ENCODE results near the gene CALCOCO1.

DNA sequence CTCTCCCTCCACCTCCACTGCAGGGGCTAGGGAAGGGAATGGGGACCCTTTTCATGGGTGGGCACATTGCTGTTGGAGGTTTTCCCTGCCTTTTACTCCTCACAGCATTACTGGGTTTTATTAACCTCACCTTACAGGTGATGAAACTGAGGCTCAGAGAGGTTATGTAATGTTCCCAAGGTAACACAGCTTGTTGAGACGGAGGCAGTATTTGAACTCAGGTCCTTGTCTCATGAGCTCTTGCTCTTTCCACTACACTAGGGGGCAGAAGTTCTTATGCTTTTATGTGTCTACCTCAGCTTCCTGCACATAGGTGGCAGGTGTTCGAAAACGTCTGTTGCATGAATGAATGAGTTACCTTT lies 12.9 kb upstream of the CALCOCO1 start:
- TF ChIP-seq POLR2AphosphoS5 (IDR thresholded peaks at IDR 0.05; ENCODE audit: low read depth, low read length) (no peak), TCF7L2 (IDR thresholded peaks at IDR 0.05; ENCODE audit: low read depth, low read length) (no peak)
- TF ChIP-seq, protein P1, sequence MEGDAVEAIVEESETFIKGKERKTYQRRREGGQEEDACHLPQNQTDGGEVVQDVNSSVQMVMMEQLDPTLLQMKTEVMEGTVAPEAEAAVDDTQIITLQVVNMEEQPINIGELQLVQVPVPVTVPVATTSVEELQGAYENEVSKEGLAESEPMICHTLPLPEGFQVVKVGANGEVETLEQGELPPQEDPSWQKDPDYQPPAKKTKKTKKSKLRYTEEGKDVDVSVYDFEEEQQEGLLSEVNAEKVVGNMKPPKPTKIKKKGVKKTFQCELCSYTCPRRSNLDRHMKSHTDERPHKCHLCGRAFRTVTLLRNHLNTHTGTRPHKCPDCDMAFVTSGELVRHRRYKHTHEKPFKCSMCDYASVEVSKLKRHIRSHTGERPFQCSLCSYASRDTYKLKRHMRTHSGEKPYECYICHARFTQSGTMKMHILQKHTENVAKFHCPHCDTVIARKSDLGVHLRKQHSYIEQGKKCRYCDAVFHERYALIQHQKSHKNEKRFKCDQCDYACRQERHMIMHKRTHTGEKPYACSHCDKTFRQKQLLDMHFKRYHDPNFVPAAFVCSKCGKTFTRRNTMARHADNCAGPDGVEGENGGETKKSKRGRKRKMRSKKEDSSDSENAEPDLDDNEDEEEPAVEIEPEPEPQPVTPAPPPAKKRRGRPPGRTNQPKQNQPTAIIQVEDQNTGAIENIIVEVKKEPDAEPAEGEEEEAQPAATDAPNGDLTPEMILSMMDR (IDR thresholded peaks at IDR 0.05), result no peak; the same call in 1 of the 2 replicates
- TF ChIP-seq, protein P2, sequence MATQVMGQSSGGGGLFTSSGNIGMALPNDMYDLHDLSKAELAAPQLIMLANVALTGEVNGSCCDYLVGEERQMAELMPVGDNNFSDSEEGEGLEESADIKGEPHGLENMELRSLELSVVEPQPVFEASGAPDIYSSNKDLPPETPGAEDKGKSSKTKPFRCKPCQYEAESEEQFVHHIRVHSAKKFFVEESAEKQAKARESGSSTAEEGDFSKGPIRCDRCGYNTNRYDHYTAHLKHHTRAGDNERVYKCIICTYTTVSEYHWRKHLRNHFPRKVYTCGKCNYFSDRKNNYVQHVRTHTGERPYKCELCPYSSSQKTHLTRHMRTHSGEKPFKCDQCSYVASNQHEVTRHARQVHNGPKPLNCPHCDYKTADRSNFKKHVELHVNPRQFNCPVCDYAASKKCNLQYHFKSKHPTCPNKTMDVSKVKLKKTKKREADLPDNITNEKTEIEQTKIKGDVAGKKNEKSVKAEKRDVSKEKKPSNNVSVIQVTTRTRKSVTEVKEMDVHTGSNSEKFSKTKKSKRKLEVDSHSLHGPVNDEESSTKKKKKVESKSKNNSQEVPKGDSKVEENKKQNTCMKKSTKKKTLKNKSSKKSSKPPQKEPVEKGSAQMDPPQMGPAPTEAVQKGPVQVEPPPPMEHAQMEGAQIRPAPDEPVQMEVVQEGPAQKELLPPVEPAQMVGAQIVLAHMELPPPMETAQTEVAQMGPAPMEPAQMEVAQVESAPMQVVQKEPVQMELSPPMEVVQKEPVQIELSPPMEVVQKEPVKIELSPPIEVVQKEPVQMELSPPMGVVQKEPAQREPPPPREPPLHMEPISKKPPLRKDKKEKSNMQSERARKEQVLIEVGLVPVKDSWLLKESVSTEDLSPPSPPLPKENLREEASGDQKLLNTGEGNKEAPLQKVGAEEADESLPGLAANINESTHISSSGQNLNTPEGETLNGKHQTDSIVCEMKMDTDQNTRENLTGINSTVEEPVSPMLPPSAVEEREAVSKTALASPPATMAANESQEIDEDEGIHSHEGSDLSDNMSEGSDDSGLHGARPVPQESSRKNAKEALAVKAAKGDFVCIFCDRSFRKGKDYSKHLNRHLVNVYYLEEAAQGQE (IDR thresholded peaks at IDR 0.05; ENCODE audit: insufficient read depth in 1 of 2, low read depth in 2 of 2, low read length in 1 of 2), result no peak
